ENCODE results near the gene CALM1. TPM values are rescaled to one million over a fixed set of nuclear protein-coding genes. Genes with fewer than 3 reads are reported as not detected.

Gene CALM1
- total RNA-seq, 2 experiments from 2014 or later: 960 to 975 TPM

- no peak for DNase-seq
These were observed 8.3 kb downstream of the CALM1 start for GRCh38 chr14:90405101-90405500.

GRCh38 chr14:90405755-90406154 is 8.9 kb downstream of the CALM1 start:
- intact Hi-C loops (cut with DNase I, micrococcal nuclease): no loop called here

More at GRCh38 chr14:90405101-90405500, 8.3 kb downstream of the CALM1 start:
- Mint-ChIP-seq H3K4me1 (ENCODE audit: low read depth) (peaks cover 79% of the 10 kb centered on the region), H3K4me3 (peak overlapping the region; percentile 51), H3K27me3 (no peaks in the 10 kb centered on the region), H3K9me3 (no peaks in the 10 kb centered on the region), H3K27ac (peak overlapping the region; percentile 72), H3K36me3 (ENCODE audit: low read depth) (peaks cover 88% of the 10 kb centered on the region)
- no peak overlapping the region for H3K4me3 ChIP-seq (ENCODE audit: low read length)
- no peaks in the 10 kb centered on the region for H3K27me3 ChIP-seq (ENCODE audit: control insufficient read depth in 1 of 2, insufficient read depth in 2 of 2, low read length in 2 of 2)
- CTCF ChIA-PET: no interaction called here
- TF ChIP-seq, protein P1, sequence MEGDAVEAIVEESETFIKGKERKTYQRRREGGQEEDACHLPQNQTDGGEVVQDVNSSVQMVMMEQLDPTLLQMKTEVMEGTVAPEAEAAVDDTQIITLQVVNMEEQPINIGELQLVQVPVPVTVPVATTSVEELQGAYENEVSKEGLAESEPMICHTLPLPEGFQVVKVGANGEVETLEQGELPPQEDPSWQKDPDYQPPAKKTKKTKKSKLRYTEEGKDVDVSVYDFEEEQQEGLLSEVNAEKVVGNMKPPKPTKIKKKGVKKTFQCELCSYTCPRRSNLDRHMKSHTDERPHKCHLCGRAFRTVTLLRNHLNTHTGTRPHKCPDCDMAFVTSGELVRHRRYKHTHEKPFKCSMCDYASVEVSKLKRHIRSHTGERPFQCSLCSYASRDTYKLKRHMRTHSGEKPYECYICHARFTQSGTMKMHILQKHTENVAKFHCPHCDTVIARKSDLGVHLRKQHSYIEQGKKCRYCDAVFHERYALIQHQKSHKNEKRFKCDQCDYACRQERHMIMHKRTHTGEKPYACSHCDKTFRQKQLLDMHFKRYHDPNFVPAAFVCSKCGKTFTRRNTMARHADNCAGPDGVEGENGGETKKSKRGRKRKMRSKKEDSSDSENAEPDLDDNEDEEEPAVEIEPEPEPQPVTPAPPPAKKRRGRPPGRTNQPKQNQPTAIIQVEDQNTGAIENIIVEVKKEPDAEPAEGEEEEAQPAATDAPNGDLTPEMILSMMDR (IDR thresholded peaks at IDR 0.05): no peak
- peaks cover 35% of the 10 kb centered on the region for H3K4me1 ChIP-seq (ENCODE audit: insufficient read depth, low read length)
- H3K9me3 ChIP-seq (ENCODE audit: control insufficient read depth in 1 of 2, insufficient read depth in 1 of 2, low read length in 2 of 2): no peaks in the 10 kb centered on the region
- peak; percentile 52 for ATAC-seq (ENCODE audit: poor library complexity)
- intact Hi-C loops (cut with DNase I, micrococcal nuclease): no loop called here
- peaks cover 74% of the 10 kb centered on the region for H3K36me3 ChIP-seq (ENCODE audit: insufficient read depth, low read length)
- H3K27ac ChIP-seq (ENCODE audit: low read depth in 1 of 2, low read length in 2 of 2): no peak overlapping the region
- POLR2A ChIA-PET: interaction anchor here (5.0 to 11.9 kb wide), 2 partner anchors 8 to 22 kb away, joined by 26 to 340 read pairs; partner anchors contain the start of gene CALM1

DNA sequence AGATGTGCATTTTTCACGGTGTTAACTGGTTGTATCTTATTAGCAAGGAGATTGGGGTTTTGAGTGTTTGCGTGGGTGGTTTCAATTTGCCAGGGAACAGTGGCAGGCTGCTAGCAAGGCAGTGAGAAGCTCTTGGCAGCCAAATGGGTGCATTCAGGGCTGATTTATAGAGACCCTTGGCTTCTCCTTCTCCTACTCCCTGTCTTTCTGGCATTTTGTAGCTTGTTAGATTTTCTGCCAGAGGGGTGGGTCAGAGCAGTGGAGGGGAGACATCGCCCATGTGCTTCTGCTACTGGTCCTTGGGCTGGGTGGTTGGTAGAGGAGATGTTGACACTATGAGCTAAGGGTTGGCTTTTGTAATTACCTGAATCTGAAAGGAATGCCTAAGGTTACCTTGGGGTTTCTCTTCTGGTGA is 9.6 kb downstream of the CALM1 start:
- intact Hi-C loops (cut with DNase I, micrococcal nuclease): no loop called here
- H3K36me3 Mint-ChIP-seq (ENCODE audit: low read depth): peaks cover 75% of the 10 kb centered on the region
- CTCF ChIA-PET: interaction anchor here (0.6 kb wide), 1 partner anchor 15 kb away, joined by 4 read pairs; no protein-coding TSS in a partner anchor

More at GRCh38 chr14:90405755-90406154, 8.9 kb downstream of the CALM1 start:
- peaks cover 67% of the 10 kb centered on the region for H3K36me3 ChIP-seq (ENCODE audit: insufficient read depth, low read length)
- peak; percentile 4 for ATAC-seq (ENCODE audit: poor library complexity)
- Mint-ChIP-seq H3K9me3 (no peaks in the 10 kb centered on the region), H3K4me1 (ENCODE audit: low read depth) (peaks cover 73% of the 10 kb centered on the region), H3K4me3 (peak overlapping the region; percentile 46), H3K27ac (peak overlapping the region; percentile 72), H3K36me3 (ENCODE audit: low read depth) (peaks cover 82% of the 10 kb centered on the region), H3K27me3 (no peaks in the 10 kb centered on the region)
- TF ChIP-seq, protein P1 (IDR thresholded peaks at IDR 0.05): no peak
- H3K9me3 ChIP-seq (ENCODE audit: control insufficient read depth in 1 of 2, insufficient read depth in 1 of 2, low read length in 2 of 2): no peaks in the 10 kb centered on the region
- no peak for DNase-seq
- no peak overlapping the region for H3K4me3 ChIP-seq (ENCODE audit: low read length)
- no peaks in the 10 kb centered on the region for H3K27me3 ChIP-seq (ENCODE audit: control insufficient read depth in 1 of 2, insufficient read depth in 2 of 2, low read length in 2 of 2)
- ChIA-PET CTCF (interaction anchor here (0.6 kb wide), 1 partner anchor 14 kb away, joined by 4 read pairs; no protein-coding TSS in a partner anchor), POLR2A (interaction anchor here (1.5 to 11.9 kb wide), 3 partner anchors 9 to 23 kb away, joined by 3 to 340 read pairs (median 26); partner anchors contain the start of gene CALM1)
- H3K27ac ChIP-seq (ENCODE audit: low read depth in 1 of 2, low read length in 2 of 2): no peak overlapping the region
- H3K4me1 ChIP-seq (ENCODE audit: insufficient read depth, low read length): peaks cover 29% of the 10 kb centered on the region

More for the DNA sequence above, 9.6 kb downstream of the CALM1 start:
- peaks cover 23% of the 10 kb centered on the region for H3K4me1 ChIP-seq (ENCODE audit: insufficient read depth, low read length)
- Mint-ChIP-seq H3K27ac (peak overlapping the region; percentile 72), H3K9me3 (no peaks in the 10 kb centered on the region), H3K27me3 (no peaks in the 10 kb centered on the region), H3K4me3 (no peak overlapping the region), H3K4me1 (ENCODE audit: low read depth) (peaks cover 67% of the 10 kb centered on the region)
- H3K4me3 ChIP-seq (ENCODE audit: low read length): no peak overlapping the region
- ATAC-seq (ENCODE audit: poor library complexity) (peak; percentile 10), DNase-seq (no peak)
- peaks cover 61% of the 10 kb centered on the region for H3K36me3 ChIP-seq (ENCODE audit: insufficient read depth, low read length)
- TF ChIP-seq, protein P1 (IDR thresholded peaks at IDR 0.05): no peak
- POLR2A ChIA-PET: interaction anchor here (1.5 to 11.9 kb wide), 3 partner anchors 9 to 23 kb away, joined by 3 to 340 read pairs (median 26); partner anchors contain the start of gene CALM1
- H3K27ac ChIP-seq (ENCODE audit: low read depth in 1 of 2, low read length in 2 of 2): peak overlapping the region in 1 of 2 donors; percentile 2
- no peaks in the 10 kb centered on the region for H3K9me3 ChIP-seq (ENCODE audit: control insufficient read depth in 1 of 2, insufficient read depth in 1 of 2, low read length in 2 of 2)
- no peaks in the 10 kb centered on the region for H3K27me3 ChIP-seq (ENCODE audit: control insufficient read depth in 1 of 2, insufficient read depth in 2 of 2, low read length in 2 of 2)
